HG03571 (cell line): ENCODE measurements around the gene CDPF1.
"Not testable (repeated sequence)": the region's sequence is repeated elsewhere in the genome, so short reads cannot be mapped to it uniquely, and the experiment has no call there.

Source experiments
- ATAC-seq: cut with Tn5 transposase; IDR thresholded peaks from one replicate; pipeline ENCODE4 v1.9.1; 2021; ENCODE audit not compliant: unreplicated experiment

CDPF1 gene

GRCh38 chr22:46226577-46226976 is 23.5 kb downstream of the CDPF1 start:
- ATAC-seq, result no peak

DNA sequence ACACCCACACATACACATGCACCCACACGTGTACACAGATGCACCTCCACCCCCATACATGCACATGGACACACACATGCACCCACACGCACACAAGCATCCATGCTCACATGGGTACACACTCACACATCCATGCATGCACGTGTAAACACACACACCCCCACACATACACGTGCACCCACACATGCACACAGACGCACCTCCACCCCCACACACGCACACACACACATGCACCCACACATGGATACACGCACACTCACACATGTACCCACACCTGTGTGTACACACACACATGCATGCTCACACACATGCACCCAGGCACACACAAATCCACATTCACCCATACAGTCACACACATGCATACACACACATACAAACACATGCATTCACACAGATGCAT is 24.5 kb downstream of the CDPF1 start:
- no peak for ATAC-seq

DNA sequence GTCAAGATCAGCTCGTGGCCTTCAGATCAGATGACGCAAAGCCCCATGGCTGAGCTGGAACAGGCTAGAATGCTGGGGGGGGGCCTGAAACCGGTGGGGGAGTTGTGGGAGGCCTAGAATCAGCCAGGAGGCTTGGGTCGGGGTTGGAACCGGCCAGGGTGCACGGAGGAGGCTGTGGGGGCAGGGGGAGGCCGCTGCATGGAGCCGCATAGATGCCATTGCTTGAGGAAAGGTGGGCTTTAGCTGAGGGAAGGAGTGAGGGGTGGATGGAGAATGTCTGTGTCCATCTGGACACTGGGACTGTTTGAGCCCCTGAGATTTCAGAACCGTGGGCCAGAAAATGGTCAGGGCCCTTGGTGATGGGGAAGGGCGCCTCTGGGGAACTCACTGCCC is 25.2 kb downstream of the CDPF1 start:
- ATAC-seq, result no peak

GRCh38 chr22:46224044-46224897 is 25.8 kb downstream of the CDPF1 start:
- no peak for ATAC-seq

DNA sequence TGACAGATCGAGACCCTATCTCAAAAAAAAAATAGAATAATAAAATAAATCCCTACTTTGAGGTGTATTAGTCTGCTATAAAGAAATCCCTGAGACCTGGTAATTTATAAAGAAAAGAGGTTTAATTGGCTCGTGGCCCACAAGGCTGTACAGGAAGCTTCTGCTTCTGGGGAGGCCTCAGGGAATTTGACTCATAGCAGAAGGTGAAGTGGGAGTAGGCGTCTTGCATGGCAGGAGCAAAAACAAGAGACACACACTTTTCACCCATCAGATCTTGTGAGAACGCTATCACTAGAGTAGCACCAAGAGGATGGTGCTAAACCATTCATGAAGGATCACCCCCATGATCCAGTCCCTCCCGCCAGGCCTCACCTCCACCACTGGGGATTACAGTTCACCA is 29.2 kb downstream of the CDPF1 start:
- ATAC-seq, result no peak

DNA sequence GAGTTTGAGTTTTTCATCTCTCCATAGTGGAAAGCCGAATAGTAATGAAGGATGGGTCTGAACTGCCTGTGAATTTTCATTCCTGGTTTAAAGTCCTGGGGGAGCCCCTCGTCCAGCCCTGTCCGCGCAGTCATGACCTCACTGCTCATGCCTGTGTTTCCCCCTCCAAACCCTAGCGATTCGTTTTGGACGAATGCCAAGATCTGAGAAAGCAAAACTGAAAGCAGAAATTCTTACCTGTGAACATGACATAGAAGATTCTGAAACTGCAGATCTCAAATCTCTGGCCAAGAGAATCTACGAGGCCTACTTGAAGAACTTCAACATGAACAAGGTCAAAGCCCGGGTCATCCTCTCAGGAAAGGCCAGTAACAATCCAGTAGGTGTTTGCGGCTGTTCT is 30.5 kb downstream of the CDPF1 start:
- ATAC-seq, result no peak

- ATAC-seq, result no peak
These were observed 35.5 kb downstream of the CDPF1 start for GRCh38 chr22:46214616-46215015.

GRCh38 chr22:46214149-46214548 is 35.9 kb downstream of the CDPF1 start:
- ATAC-seq, result no peak

DNA sequence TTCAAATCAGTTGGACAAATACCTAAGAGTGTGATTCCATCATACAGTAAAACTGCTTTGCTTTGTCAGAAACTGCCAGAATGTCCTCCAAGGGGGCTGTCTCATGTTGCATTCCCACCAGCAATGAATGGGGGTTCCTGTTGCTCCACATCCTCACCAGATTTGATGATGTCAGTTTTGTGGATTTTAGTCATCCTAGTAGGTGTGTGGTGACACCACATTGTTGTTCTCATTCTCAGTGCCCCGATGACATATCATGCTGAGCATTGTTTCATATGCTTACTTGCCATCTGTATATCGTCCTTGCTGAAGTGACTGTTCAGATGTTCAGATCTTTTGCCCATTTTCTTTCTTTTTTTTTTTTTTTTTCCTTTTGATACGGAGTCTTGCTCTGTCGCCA is 37.0 kb downstream of the CDPF1 start:
- ATAC-seq, result no peak

- no peak for ATAC-seq
These were observed 37.9 kb downstream of the CDPF1 start for GRCh38 chr22:46212195-46212594.

DNA sequence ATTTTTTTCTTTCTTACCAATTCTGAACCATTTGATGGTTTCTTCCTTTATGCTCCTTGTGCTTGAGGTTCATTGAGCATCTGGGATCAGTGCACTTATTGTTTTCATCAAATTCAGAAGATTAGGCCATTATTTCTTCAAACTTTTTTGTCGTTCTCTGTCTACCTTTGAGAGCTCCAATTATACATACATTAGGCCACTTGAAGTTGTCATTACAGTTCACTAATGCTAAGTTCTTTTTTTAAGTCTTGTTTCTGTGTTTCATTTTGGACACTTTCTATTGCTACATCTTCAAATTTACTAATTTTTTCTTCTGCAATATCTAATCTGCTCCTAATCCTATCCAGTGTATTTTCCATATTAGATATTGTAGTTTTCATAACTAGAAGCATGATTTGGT is 40.8 kb downstream of the CDPF1 start:
- ATAC-seq, result no peak

DNA sequence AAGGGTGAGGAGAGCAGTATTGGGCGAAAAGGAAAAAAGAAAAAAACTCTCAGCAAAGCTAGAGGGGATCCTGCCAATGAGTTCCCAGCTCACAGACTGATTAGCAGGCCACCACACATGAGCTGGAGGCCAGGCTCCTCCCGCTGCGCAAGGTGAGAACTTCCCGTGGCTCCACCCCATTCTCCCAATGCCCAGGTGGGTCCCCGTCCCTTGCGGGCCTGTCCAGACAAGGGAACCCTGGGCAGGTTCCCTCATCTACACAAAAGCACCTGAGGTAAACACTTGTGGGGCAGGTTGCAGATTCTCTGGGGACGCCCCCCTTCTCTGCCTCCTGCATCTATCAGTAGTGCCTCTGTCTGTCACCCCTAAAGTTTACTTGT is 46.5 kb downstream of the CDPF1 start:
- no peak for ATAC-seq

GRCh38 chr22:46202897-46203600 is 47.0 kb downstream of the CDPF1 start:
- ATAC-seq, result no peak

DNA sequence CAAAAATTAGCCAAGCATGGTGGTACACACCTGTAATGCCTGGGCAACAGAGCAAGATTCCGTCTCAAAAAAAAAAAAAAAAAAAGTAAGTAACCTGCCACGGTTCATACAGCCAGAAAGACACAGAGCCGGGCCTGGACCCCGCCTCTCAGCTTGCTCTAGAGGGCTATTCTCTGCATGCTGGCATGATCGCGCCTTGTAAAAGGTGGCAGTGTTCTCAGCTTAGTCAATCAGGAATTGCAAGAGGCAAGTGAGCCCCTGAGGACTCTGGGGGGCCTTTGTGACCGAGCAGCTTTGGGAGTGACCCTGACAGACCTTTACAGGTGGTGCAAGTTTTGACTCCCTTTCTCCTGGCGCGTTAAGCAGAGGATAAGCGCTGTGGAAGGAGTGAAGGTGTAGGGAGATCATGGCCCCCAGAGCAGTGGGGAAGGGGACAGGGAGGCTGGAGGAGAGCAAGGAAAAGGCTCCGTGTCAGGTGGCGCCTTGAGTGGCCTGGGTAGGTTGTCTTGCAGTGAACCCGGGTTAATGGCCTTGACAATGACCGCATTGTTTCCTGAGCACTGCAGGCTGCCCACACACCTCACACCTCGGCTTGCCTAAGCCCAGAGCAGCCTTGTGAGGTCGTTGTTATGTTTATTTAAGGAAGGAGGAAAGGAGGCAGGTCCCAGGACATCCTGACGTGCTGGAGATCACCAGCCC is 48.9 kb downstream of the CDPF1 start:
- no peak for ATAC-seq

DNA sequence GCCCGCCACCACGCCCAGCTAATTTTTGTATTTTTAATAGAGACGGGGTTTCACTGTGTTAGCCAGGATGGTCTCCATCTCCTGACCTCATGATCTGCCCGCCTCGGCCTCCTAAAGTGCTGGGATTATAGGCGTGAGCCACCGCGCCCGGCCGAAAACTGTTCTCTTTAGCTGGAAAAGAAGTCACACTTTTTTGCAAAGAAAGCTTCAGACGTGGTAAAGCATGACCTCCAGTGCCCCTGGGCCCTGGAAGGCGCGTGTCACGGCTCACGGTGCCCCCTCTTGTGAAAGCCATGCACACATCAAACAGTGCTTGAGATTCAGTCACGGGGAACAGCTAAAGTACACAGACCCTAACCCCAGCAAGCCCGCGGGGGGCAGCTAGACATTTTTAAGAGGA is 51.3 kb downstream of the CDPF1 start:
- ATAC-seq, result not testable (repeated sequence)

- no peak for ATAC-seq
These were observed 51.8 kb downstream of the CDPF1 start for GRCh38 chr22:46198274-46198673.

DNA sequence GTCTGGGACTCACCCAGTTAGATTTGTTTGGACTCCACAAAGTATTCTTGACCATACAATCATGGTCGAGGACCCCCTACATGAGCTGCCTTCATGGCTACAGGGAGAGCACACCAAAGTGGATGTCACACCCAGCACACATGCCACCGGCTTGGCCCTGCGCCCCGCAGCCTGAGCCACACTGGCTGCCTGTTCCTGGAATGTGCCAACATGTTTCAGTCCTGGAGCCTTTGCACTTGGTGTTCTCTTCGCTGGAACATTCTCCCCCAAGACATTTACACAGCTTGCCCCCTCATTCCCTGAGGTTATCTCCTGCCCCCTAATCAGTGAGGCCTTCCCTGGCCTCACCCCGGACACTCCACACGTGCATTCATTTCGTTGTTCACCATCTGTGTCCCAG is 53.8 kb downstream of the CDPF1 start:
- ATAC-seq, result no peak

DNA sequence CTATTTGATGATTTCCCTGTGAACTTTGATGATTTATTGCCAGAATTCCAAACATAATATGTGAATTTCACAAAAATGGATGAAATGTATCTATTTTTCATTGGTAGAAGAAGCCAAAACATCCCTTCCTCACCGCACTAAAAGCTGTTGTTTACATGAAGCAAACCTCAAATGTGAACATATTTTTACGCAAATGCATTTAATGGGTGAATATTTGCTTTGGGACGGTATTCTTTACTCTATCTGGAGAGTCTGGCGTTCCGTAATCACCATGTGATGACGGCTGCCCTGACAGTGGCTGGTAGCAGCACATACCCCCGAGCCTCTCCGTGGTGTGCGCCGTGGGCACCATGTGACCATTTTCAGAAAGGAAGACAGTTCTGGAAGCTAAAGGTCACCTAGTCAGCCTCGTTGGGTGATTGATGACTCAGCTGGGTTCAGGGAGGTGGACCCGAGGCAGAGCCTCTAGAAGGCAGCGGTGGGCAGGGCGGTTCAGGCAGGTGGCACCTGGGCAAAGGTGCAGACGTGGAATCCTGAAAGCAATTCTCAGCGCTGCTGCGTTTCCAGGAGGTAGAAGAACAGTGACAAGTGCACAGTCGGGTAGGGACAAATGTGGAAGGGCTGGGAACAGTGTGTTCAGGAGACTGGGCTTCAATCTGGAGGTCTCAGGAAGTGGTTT is 54.5 kb downstream of the CDPF1 start:
- ATAC-seq, result no peak
